ENCODE measurements around the gene TUBGCP2. TPM values are rescaled to one million over a fixed set of nuclear protein-coding genes. Genes with fewer than 3 reads are reported as not detected.

The TUBGCP2 gene
- total and polyA plus RNA-seq, 2 of the 13 experiments (the other 11 are each of a cell fraction or from before 2014, with no cell fraction given), result 21.3 to 34.5 TPM

DNA sequence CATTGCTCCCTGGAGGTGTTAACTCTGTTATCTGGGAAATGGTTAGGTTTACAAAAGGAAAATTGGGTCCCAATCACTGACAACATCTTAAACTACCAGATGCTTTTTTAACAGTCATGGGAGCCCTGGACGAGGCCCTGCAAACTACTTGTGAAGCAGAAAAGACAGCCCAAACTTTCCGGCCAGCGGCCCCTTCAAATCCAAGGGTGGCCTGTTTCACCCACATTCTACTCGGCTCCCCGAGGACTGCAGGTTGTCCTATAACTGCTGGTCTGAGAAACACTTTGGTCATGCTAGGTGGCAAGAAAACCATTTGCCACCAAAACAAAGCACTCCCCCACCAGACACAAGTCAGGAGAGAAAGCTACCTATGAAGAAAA lies 2.6 kb downstream of the TUBGCP2 start:
- H3K9ac ChIP-seq (ENCODE audit: insufficient read depth, low read depth, low read length), result no peak overlapping the region
- 98% methylated on average over 5 of the region's 5 CpGs for WGBS (ENCODE audit: low lambda C conversion rate)
- H3K4me1 ChIP-seq (ENCODE audit: insufficient read depth, low read length), result peaks cover 15% of the 10 kb centered on the region

GRCh38 chr10:133303206-133303605 lies 5.5 kb downstream of the TUBGCP2 start:
- Histone ChIP-seq H3K9me3 (ENCODE audit: low read length) (no peaks in the 10 kb centered on the region), H3K4me2 (ENCODE audit: low read depth, low read length) (no peak overlapping the region), H3K4me3 (replicated peaks in 1 of 3; ENCODE audit: insufficient read depth in 1 of 3, low read depth in 2 of 3, low read length in 3 of 3) (no peak overlapping the region), H3K79me2 (ENCODE audit: insufficient read depth, low read length) (peaks cover 30% of the 10 kb centered on the region), H3K4me1 (ENCODE audit: insufficient read depth, low read length) (peaks cover 10% of the 10 kb centered on the region), H3K9ac (ENCODE audit: insufficient read depth, low read depth, low read length) (no peak overlapping the region), H3K27me3 (ENCODE audit: control insufficient read depth in 1 of 2, insufficient read depth in 2 of 2, low read length in 2 of 2) (no peaks in the 10 kb centered on the region; a peak in 1 of 5 replicates), H2AFZ (ENCODE audit: low read length) (no peak overlapping the region), H3K27ac (ENCODE audit: extremely low read length, insufficient read depth, low read length) (no peak overlapping the region), H3K36me3 (replicated peaks in 1 of 2; ENCODE audit: control insufficient read depth in 1 of 2, insufficient read depth in 2 of 2, low read length in 2 of 2) (peaks cover 16 to 44% of the 10 kb centered on the region in 2 experiments), H4K20me1 (ENCODE audit: insufficient read depth, low read length) (peaks cover 9% of the 10 kb centered on the region)
- ATAC-seq, result no peak
- no peak for DNase-seq (ENCODE audit: low spot score)
- 100% methylated on average over 5 of the region's 10 CpGs for WGBS (ENCODE audit: low lambda C conversion rate)
- in situ Hi-C loops (cut with HindIII; ENCODE audit: extremely low pct_ligation_motif_present, low pct_unique_long_range_greater_than_20kb) (no loop called here), intact Hi-C loops (cut with micrococcal nuclease; ENCODE audit: unreplicated experiment) (no loop called here)
- no peak for FAIRE-seq
- TF ChIP-seq AGO2 (optimal IDR thresholded peaks at IDR 0.05; ENCODE audit: low read depth, low read length) (peak; percentile 34), ZFP41 (CRISPR knock-in tag; IDR thresholded peaks at IDR 0.05; ENCODE audit: borderline replicate concordance) (no peak), TMF1 (CRISPR knock-in tag; IDR thresholded peaks at IDR 0.05; ENCODE audit: low read depth) (no peak), HHEX (CRISPR knock-in tag; IDR thresholded peaks at IDR 0.05) (no peak)
- ChIA-PET POLR2A (no interaction called here), CTCF (ENCODE audit: low intra/inter-chr PET ratio, low total read pairs) (no interaction called here)
- BruUV-seq (replicated peaks), result no TSS peak

More for the DNA sequence above, 2.6 kb downstream of the TUBGCP2 start:
- DNase-seq (ENCODE audit: low spot score), result no peak
- Histone ChIP-seq H3K9me3 (ENCODE audit: low read length) (no peaks in the 10 kb centered on the region), H3K79me2 (ENCODE audit: insufficient read depth, low read length) (peaks cover 34% of the 10 kb centered on the region), H2AFZ (ENCODE audit: low read length) (no peak overlapping the region), H3K4me2 (ENCODE audit: low read depth, low read length) (no peak overlapping the region), H3K36me3 (replicated peaks in 1 of 2; ENCODE audit: control insufficient read depth in 1 of 2, insufficient read depth in 2 of 2, low read length in 2 of 2) (peaks cover 13 to 32% of the 10 kb centered on the region in 2 experiments; a peak in 4 of 5 replicates), H3K27ac (ENCODE audit: extremely low read length, insufficient read depth, low read length) (no peak overlapping the region), H4K20me1 (ENCODE audit: insufficient read depth, low read length) (peaks cover 9% of the 10 kb centered on the region), H3K27me3 (ENCODE audit: control insufficient read depth in 1 of 2, insufficient read depth in 2 of 2, low read length in 2 of 2) (no peaks in the 10 kb centered on the region; a peak in 1 of 5 replicates), H3K4me3 (replicated peaks in 1 of 3; ENCODE audit: insufficient read depth in 1 of 3, low read depth in 2 of 3, low read length in 3 of 3) (no peak overlapping the region)
- ATAC-seq, result no peak
- POLR2A ChIA-PET, result no interaction called here
- BruUV-seq (replicated peaks), result no TSS peak
- CTCF ChIA-PET (ENCODE audit: low intra/inter-chr PET ratio, low total read pairs), result no interaction called here
- no peak for TF ChIP-seq ZNF337 (CRISPR knock-in tag; IDR thresholded peaks at IDR 0.05; ENCODE audit: borderline replicate concordance, low read depth)
- no peak for TF ChIP-seq ZNF724P (CRISPR knock-in tag; IDR thresholded peaks at IDR 0.05; ENCODE audit: borderline replicate concordance)
- TF ChIP-seq ZNF12 (CRISPR knock-in tag; IDR thresholded peaks at IDR 0.05), result no peak
- TF ChIP-seq PREB (CRISPR knock-in tag; IDR thresholded peaks at IDR 0.05), result no peak
- TF ChIP-seq ELF4 (CRISPR knock-in tag; IDR thresholded peaks at IDR 0.05; ENCODE audit: borderline replicate concordance), result no peak
- TF ChIP-seq ZSCAN21 (CRISPR knock-in tag; IDR thresholded peaks at IDR 0.05; ENCODE audit: borderline replicate concordance), result no peak
- intact Hi-C loops (cut with micrococcal nuclease; ENCODE audit: unreplicated experiment) (no loop called here), in situ Hi-C loops (cut with HindIII; ENCODE audit: extremely low pct_ligation_motif_present, low pct_unique_long_range_greater_than_20kb) (no loop called here)
- FAIRE-seq, result no peak
